Measurements from ENCODE around the gene STX19. TPM values are rescaled to one million over a fixed set of nuclear protein-coding genes. Genes with fewer than 3 reads are reported as not detected.

The STX19 gene
- polyA plus RNA-seq, 1 donor from 2014 or later: 0.26 TPM

DNA sequence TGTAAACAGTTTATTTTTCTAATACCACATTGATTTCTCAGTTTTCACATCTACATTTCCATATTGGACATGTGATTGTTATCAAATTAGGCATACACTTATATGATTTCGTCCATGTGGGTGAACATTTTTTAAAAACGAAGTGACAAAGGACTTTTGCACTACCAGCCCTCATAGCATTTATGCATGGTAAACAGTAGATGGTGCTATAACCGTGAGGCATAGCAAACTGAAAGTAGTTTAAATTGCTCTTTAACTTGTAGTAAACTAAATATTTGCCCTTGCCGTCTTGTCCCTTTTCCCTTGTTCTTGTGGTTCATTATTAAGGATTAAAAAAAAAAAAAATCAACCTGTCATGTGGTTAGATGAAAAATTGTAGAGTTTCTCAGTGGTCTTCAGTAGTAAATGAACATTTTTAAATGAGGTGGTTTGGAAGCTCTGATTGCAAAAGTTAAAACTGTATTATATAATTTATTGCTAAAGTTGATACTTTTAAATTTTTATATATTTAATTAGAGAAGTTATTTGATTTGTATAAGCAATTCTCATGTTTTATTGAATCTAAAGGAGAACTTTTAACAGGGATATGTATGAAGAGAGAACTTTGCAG, 24.0 kb downstream of the STX19 start:
- Mint-ChIP-seq H3K4me1 (peaks cover 0 to 5% (median 4%) of the 10 kb centered on the region in 3 donors), H3K9me3 (no peaks in the 10 kb centered on the region), H3K36me3 (peaks cover 2% of the 10 kb centered on the region), H3K27ac (no peak overlapping the region), H3K4me3 (peak overlapping the region in 2 of 4 donors; percentile 38 to 43), H3K27me3 (no peaks in the 10 kb centered on the region)

DNA sequence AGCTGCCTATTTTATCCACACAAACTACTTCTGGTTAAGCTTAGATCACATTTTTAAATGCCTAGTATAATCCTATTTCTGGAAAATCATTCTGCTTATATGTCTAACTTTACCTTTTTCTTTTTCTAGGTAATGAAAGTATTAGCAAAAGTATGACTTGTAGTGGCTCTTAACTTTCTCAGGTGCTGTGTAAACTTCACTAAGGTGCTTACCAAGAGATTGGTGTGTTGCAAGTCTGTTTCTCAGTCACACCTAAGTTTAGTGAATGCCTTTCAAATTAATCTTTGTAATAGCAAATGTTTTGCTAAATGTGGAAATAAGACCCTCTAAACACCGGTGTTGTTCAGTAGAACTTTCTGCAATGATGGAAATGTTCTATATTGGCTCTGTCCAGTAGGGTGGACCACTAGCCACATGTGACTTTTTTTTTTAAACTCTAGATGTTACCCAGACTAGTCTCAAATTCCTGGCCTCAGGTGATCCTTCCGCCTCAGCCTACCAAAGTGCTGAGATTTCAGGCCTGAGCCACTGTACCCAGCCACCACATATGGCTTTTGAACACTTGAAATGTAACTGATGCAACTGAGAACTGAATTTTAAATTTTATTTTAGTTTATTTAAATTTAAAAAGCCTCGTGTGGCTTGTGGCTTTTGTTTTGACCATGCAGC, 26.4 kb downstream of the STX19 start:
- H3K36me3 Mint-ChIP-seq: peaks cover 3% of the 10 kb centered on the region
- H3K27ac Mint-ChIP-seq: no peak overlapping the region
- no peaks in the 10 kb centered on the region for H3K27me3 Mint-ChIP-seq
- no peak overlapping the region for H3K4me3 Mint-ChIP-seq
- H3K4me1 Mint-ChIP-seq: peaks cover 0 to 5% (median 4%) of the 10 kb centered on the region in 3 donors
- no peaks in the 10 kb centered on the region for H3K9me3 Mint-ChIP-seq

DNA sequence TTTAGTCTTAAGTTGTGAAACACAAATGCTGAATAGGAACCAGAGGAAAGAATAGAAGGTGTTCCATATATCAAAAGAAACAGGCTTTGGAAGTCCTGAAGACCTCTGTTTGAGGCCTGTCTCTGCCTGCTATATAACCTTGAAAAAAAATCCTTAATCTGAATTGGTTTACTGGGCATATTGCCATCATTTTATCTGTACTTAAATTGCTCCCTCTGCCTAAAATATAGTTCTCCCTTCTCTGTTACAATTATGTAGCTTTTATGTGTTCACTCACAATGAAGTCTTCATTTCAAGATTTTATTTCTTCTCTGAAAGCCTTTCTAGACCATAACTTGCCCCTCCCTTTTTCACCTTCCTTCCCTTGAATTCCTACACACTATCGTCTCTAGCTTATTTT, 27.2 kb downstream of the STX19 start:
- Mint-ChIP-seq H3K4me1 (peaks cover 0 to 5% (median 4%) of the 10 kb centered on the region in 3 donors), H3K36me3 (peaks cover 3% of the 10 kb centered on the region), H3K4me3 (no peak overlapping the region), H3K27ac (no peak overlapping the region), H3K9me3 (no peaks in the 10 kb centered on the region), H3K27me3 (no peaks in the 10 kb centered on the region)

DNA sequence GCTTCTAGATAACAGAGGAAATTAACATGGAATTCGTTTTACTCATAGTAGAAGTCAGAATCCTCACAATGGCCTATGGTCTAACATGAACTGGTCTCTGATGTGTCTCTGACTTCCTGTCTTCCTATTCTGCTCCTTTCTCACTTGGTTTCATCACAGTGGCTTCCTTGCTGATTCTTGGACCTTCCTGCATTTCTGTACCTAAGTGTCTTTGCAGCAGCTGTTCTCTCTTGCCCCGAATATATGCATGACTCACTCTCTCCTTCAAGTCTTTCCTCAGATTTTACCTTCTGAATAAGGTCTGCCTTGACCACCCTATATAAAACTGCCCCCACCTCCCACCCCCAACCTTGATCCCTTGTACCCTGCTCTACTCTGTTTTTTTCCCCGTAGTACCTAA, 34.3 kb downstream of the STX19 start:
- H3K4me1 Mint-ChIP-seq: peaks cover 0 to 3% (median 0%) of the 10 kb centered on the region in 3 donors
- no peaks in the 10 kb centered on the region for H3K9me3 Mint-ChIP-seq
- no peaks in the 10 kb centered on the region for H3K27me3 Mint-ChIP-seq
- peaks cover 3% of the 10 kb centered on the region for H3K36me3 Mint-ChIP-seq
- no peak overlapping the region for H3K4me3 Mint-ChIP-seq
- H3K27ac Mint-ChIP-seq: no peak overlapping the region

DNA sequence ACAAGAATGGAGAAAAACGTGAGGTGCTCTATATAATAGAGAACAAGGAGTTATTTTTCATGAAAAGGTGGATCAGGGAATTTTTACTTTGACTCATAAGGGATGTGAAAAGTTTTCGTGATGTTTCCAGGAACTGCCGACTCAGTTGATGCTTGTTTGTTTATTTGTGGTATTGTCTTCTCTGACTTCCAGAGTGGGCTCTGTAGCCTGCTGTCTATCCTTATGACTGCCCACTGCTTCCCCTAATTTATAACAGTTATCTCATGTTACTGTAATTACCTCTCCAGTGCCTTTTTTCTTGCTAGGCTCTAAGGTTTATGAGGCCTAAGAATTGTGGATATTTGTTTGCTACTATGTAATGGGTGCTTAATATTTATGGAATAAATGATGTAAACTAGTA, 36.2 kb downstream of the STX19 start:
- H3K4me3 Mint-ChIP-seq: no peak overlapping the region
- H3K27ac Mint-ChIP-seq: no peak overlapping the region
- H3K9me3 Mint-ChIP-seq: no peaks in the 10 kb centered on the region
- H3K4me1 Mint-ChIP-seq: peaks cover 0 to 3% (median 0%) of the 10 kb centered on the region in 3 donors
- H3K27me3 Mint-ChIP-seq: no peaks in the 10 kb centered on the region
- H3K36me3 Mint-ChIP-seq: no peaks in the 10 kb centered on the region

DNA sequence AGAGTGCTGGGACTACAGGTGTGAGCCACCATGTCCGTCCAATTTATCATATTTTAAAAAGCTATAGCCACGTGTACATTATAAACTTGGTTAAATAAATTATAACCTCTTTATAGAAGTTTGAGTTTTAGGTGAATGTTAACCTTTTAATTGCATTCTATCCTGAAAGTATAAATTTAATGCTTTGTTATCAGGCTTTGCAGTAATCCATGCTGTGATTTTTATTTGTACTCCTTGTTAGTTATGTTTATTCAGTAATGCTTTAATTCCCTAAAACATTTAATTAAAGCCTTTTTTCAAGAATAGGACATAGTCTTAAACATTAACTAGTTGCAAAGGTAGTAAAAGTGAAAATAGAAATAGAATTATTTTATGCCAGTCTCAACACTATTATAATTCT, 36.8 kb downstream of the STX19 start:
- Mint-ChIP-seq H3K9me3 (no peaks in the 10 kb centered on the region), H3K4me3 (no peak overlapping the region), H3K27me3 (no peaks in the 10 kb centered on the region), H3K27ac (no peak overlapping the region), H3K4me1 (peaks cover 0 to 3% (median 0%) of the 10 kb centered on the region in 3 donors), H3K36me3 (no peaks in the 10 kb centered on the region)

DNA sequence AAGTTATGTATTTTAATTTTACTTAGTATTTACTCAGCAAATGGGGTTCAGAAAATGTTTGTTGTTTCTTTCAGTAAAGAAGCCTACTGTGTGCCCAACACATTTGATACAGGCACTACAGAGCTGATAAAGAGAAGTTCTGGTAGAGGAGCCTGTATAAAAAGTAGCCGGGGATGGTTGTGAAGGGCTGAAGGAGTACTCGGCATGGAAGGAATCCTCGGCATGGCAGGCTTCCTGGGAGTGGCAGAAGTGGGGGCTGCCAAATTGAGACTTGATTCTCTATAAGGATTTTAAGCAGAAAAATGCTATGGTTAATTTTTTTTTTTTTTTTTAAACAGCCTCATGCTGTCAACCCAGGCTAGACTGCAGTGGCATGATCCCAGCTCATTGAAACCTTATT, 39.2 kb downstream of the STX19 start:
- Mint-ChIP-seq H3K4me3 (no peak overlapping the region), H3K4me1 (peaks cover 0 to 3% (median 0%) of the 10 kb centered on the region in 3 donors), H3K27ac (no peak overlapping the region), H3K36me3 (no peaks in the 10 kb centered on the region), H3K27me3 (no peaks in the 10 kb centered on the region), H3K9me3 (no peaks in the 10 kb centered on the region)

DNA sequence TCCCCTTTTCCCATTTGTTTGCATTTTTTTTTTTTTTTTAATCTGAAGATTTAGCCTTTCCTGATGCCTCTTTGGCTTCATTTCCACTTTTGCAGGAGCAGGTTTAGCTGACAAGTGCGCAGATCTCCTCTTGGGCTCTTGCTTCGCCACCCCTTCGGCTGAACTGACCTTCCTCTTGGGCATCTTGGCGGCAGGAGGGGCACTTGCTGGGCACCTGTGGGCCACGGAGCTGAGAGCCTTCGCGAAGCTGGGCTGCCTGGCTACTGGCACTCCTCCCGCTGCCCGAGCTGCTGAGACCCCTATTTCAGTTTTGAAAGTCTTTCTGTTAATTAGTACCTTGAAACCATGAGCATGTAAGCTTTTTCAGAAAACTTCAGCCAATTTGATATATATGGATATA, 39.6 kb downstream of the STX19 start:
- H3K9me3 Mint-ChIP-seq: no peaks in the 10 kb centered on the region
- H3K4me3 Mint-ChIP-seq: no peak overlapping the region
- no peaks in the 10 kb centered on the region for H3K27me3 Mint-ChIP-seq
- no peaks in the 10 kb centered on the region for H3K36me3 Mint-ChIP-seq
- H3K27ac Mint-ChIP-seq: no peak overlapping the region
- H3K4me1 Mint-ChIP-seq: peaks cover 0 to 3% (median 0%) of the 10 kb centered on the region in 3 donors

DNA sequence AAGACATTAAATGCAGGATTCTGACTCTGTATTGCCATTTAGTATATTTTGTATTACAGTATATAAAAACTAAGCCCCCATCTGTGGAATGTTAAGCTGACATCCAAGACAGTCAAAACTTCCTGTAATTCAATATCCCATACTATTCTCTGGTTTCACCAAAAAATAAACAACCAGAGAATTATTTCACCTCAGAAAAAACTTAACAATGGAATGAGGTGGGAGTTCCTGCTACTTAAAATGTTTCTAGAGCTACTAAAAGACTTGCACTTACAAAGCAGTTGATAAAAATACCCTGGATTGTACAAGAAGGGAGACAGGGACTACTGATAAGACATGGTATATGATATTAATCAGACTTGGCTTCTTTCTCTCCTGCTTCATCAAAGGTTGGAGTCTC, 40.1 kb downstream of the STX19 start:
- peaks cover 2% of the 10 kb centered on the region for H3K36me3 Mint-ChIP-seq
- no peak overlapping the region for H3K4me3 Mint-ChIP-seq
- no peaks in the 10 kb centered on the region for H3K9me3 Mint-ChIP-seq
- H3K27me3 Mint-ChIP-seq: no peaks in the 10 kb centered on the region
- no peak overlapping the region for H3K27ac Mint-ChIP-seq
- peaks cover 0 to 3% (median 0%) of the 10 kb centered on the region in 3 donors for H3K4me1 Mint-ChIP-seq

DNA sequence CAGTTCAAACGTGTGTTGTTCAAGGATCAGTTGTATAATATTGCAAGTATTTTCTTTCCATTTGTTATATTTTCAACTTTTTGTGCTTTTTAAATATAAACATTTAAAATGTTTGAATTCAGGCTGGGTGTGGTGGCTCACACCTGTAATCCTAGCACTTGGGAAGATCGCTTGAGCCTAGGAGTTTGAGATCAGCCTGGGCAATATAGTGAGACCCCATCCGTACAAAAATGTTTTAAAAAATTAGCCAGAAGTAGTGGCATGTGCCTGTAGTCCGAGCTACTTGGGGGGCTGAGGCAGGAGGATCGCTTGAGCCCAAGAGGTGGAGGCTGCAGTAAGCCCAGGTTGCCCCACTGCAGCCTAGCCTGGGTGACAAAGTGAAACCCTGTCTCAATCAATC, 43.8 kb downstream of the STX19 start:
- Mint-ChIP-seq H3K9me3 (no peaks in the 10 kb centered on the region), H3K36me3 (peaks cover 2% of the 10 kb centered on the region), H3K4me3 (no peak overlapping the region), H3K27ac (no peak overlapping the region), H3K4me1 (peaks cover 8 to 12% (median 10%) of the 10 kb centered on the region in 3 donors), H3K27me3 (no peaks in the 10 kb centered on the region)

DNA sequence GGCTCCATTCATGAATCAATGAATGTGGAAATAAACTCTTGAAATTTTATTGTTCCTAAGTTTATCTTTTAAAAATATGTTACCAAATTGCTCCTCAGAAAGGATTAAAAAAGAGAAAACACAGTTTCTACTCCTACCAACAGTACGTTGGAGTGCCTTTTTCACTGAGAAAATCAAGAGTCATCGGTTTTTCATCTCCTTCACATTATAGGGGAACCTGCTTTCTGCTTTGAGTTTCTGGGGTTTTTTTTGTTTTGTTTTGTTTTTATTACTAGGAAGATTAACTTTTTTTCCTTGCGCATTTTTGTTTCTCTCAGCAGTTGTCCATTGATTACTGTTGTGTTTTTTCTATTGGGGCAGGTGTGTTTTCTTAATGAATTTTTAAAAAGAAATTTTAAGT, 45.0 kb downstream of the STX19 start:
- Mint-ChIP-seq H3K9me3 (no peaks in the 10 kb centered on the region), H3K36me3 (peaks cover 2% of the 10 kb centered on the region), H3K27me3 (no peaks in the 10 kb centered on the region), H3K27ac (no peak overlapping the region), H3K4me3 (no peak overlapping the region), H3K4me1 (peaks cover 11 to 15% (median 14%) of the 10 kb centered on the region in 3 donors)

DNA sequence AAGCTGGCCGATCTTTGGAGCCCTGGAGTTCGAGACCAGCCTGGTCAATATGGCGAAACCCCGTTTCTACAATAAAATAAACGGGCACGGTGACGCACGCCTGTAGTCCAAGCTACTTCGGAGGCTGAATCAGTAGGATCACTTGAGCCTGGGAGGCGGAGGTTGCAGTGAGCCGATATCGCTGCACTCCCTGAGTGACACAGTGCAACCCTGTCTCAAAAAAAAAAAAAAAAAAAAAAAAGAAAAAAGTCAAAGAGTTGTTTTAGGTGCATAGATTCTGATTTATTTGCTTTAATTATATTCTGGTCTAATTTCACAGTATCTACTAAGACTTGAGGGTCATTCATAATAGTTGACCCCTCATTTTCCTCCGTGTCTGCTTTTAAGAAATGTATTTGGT, 46.7 kb downstream of the STX19 start:
- H3K4me1 Mint-ChIP-seq: peaks cover 11 to 15% (median 14%) of the 10 kb centered on the region in 3 donors
- peak overlapping the region; percentile 18 to 80 (median 64) for H3K4me3 Mint-ChIP-seq
- peaks cover 2% of the 10 kb centered on the region for H3K36me3 Mint-ChIP-seq
- H3K9me3 Mint-ChIP-seq: no peaks in the 10 kb centered on the region
- H3K27ac Mint-ChIP-seq: no peak overlapping the region
- no peaks in the 10 kb centered on the region for H3K27me3 Mint-ChIP-seq

DNA sequence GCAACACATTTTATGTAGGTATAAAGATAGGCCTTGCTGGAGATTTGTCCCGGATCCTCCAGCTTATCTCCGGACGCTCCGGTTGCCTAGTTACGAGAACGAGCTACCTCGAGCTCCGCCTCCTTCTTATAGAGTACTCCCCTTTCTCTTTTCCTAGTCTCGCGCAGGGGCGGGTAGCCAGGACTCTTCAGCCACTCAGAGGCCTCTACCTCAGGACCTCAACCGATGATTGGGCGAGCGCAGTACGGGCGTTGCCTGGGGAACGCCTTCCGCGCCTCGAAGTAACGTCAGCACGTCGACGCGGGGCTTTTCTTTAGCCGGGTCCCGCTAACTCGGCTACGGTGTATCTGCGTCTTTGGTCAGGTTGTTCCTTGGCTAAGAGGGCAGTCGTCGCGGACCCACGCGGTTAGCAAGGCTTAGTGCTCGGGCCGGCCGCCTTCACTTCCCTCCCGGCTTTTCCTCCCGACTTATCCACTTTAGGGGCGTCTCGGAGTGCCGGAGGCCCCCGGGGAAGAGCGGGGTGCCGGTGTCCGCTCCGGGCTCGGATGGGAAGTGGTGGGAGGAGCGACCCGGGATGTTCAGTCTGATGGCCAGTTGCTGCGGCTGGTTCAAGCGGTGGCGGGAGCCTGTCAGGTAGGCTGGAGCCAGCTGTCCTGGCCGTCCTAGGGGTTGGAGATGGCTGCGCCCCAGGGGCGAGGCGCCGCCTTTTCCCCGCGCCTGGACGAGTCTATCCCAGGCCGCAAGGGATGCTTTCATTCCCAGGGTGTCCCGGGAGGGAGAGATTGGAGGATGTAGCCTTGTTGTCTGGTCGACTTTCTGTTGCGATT, 48.3 kb downstream of the STX19 start, which contains the start of gene ARL13B:
TSS of gene ARL13B (plus strand) at position 306 of the 827 bp plus-strand sequence. CDS start at position 575, 269 bp downstream.
- Mint-ChIP-seq H3K9me3 (no peaks in the 10 kb centered on the region), H3K27ac (peak within 1 kb of the TSS; percentile 73 to 97 (median 92)), H3K36me3 (peaks cover 2% of the 10 kb centered on the region)

DNA sequence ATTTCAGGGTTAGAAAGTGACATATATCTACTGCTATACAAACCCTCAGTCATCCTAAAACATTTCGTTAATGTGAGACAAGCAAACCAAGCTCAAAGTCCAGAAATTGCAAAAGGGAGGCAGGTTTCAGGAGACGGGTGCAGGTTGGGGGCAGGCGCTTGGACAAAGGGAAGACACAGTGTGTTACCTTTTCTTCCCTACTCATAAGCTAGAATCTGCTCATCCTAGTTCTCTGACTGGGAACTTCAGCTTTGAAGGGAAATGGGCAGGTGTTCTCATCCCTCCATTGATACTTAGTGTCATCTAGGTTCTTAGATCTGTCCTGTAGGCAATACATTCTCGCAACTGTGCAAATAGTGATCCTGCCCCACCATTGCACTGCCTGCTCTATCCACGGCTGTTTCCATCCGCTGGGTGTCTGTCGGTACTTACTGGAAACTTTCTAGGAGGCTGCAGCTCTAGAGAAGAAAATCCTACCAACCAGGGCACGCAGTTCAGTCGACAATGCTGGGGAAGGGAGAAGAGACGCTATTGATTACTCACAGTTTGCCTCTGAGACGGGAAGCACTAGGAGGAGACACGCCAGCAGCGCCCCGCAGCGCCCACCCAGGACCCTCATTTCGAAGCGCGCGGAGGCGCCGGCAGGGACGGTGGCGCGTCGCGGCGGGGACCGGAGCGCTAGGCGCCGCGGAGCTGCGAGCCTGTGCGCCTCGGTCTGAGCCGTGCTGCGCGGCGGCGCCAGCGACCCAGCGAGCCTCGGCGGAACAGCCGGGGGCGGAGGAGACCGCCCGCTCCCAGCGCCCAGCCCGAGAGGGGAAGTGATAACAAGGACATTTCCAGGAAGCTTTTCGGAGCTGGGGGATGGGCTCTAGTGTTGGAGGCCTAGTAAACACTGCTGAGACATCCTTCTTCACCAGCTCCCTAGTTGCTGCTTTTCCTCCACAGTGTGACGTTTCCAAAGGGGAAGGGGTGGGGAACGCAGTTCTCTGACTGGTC, 55.0 kb downstream of the STX19 start, which contains the start of gene PROS1:
TSS of gene PROS1 (minus strand) at position 766 of the 996 bp plus-strand sequence. CDS start at position 619, 147 bp downstream.
- Mint-ChIP-seq H3K36me3 (no peaks in the 10 kb centered on the region), H3K27ac (peak within 1 kb of the TSS in 1 of 3 donors; percentile 40), H3K27me3 (peaks cover 17% of the 10 kb centered on the region), H3K4me1 (peaks cover 2 to 11% (median 4%) of the 10 kb centered on the region in 3 donors), H3K9me3 (no peaks in the 10 kb centered on the region), H3K4me3 (peak within 1 kb of the TSS; percentile 21 to 94 (median 89))

More for the DNA sequence above, 48.3 kb downstream of the STX19 start, which contains the start of gene ARL13B:
- Mint-ChIP-seq H3K4me3 (peak within 1 kb of the TSS; percentile 79 to 97 (median 94)), H3K4me1 (peaks cover 11 to 15% (median 14%) of the 10 kb centered on the region in 3 donors), H3K27me3 (no peaks in the 10 kb centered on the region)
